NOMO-1 treated with dmso at 0.1 percent for 144 hours (cell line): ENCODE data around the gene RIOK1.
"Not testable (repeated sequence)": the region's sequence is repeated elsewhere in the genome, so short reads cannot be mapped to it uniquely, and the experiment has no call there.

Experiments
- DNase-seq: peaks from one replicate; lab custom pipeline; 2025; ENCODE audit not compliant: unreplicated experiment; lab: John Stamatoyannopoulos, UW

Gene RIOK1

GRCh38 chr6:7439228-7439627 lies 49.6 kb downstream of the RIOK1 start:
- DNase-seq: peak; percentile 60

DNA sequence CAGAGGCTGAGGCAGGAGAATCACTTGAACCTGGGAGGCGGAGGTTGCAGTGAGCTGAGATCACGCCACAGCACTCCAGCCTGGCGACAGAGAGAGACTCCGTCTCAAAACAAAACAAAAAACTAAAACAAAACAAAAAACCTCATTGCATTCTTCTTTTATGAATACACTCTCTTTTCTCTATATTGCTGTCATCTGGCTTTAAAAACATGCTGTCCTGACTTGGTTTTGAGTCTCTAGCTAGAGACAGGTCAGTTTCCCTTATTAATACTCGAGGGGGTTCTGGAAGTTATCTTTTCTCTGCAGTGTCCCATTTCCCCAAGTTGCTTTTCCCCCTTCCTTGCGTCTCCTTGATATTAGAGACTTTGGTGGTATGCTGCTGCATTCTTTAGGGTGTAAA lies 50.9 kb downstream of the RIOK1 start:
- DNase-seq: no peak

- no peak for DNase-seq
These were observed 51.6 kb downstream of the RIOK1 start for GRCh38 chr6:7441048-7441775.

DNA sequence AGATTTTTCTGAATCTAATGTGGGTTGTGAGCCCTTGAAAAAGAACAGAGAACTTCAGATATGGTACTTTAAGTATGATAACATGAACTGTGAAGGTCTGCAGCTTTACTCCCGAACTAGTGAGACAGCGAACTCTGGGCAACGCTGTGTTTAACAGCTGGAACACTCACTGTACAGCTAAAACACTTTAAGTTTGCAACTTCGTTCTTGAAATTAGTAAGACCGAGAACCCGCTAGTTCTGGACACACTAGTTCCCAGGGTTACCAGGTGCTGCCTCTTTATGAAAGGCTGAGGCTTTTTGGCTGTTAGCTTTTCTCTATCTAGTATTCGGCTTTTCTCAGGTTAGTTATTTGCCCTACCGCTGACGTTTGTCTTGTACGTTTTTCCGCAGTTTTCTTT lies 52.9 kb downstream of the RIOK1 start:
- no peak for DNase-seq

DNA sequence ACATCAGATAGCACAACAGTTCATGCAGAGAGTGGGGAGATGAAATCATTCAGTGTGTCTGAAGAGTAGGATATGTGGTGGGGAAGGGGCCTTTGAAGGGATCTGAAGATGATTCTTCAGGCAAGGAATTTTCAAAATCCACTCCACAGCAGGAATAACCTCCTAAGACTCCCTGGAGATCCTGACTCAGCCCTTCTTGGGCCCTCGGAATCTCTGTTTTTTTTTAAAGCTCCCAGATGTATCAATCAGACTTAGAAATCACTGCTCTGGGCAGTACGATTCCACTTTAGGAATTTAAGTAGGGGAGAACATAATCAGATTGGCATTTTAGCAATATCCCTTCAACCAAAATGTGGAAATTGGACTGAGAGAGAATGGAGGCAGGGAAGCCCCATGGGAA lies 55.5 kb downstream of the RIOK1 start:
- no peak for DNase-seq

GRCh38 chr6:7445885-7446461 lies 56.4 kb downstream of the RIOK1 start:
- DNase-seq: no peak

- DNase-seq: no peak
These were observed 57.2 kb downstream of the RIOK1 start for GRCh38 chr6:7446619-7447325.

DNA sequence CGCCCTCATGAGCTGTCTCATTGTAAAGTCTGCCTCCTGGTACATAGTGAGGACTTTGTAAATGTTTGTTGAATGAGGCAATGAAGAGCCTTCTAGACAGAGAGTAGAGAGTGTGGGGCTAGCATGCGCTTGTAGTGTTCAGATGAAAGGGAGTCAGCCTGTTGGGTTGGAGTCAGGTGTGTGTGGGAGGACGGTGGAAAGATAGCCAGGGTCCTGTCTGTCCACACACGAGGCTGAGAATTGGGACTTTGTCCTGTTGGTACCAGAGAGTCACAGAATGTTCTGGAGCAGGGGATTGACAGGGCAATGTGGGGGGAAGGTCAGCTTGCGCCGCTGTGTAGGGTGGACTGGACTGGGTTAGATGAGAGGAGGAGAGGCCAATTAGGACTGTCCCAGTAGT lies 58.6 kb downstream of the RIOK1 start:
- DNase-seq: no peak

GRCh38 chr6:7449018-7449417 lies 59.4 kb downstream of the RIOK1 start:
- no peak for DNase-seq

DNA sequence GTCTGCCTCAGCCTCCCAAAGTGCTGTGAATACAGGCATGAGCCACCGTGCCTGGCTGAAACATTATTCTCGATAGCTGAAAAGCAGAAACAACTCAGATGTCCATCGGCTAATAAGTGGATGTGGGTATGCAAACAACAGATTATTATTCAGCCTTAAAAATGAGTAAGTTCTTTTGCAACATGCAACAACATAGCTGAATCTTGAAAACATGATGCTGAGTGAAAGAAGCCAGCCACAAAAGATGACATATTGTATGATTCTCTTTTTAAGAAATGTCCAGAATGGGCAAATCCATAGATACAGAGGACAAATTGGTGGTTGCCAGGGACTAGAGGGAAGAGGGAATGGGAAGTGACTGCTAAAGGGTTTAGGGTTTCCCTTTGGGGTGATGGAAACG lies 61.7 kb downstream of the RIOK1 start:
- DNase-seq: no peak

- no peak for DNase-seq
These were observed 63.3 kb downstream of the RIOK1 start for GRCh38 chr6:7452898-7453297.

GRCh38 chr6:7454696-7455358 lies 65.2 kb downstream of the RIOK1 start:
- DNase-seq: no peak

DNA sequence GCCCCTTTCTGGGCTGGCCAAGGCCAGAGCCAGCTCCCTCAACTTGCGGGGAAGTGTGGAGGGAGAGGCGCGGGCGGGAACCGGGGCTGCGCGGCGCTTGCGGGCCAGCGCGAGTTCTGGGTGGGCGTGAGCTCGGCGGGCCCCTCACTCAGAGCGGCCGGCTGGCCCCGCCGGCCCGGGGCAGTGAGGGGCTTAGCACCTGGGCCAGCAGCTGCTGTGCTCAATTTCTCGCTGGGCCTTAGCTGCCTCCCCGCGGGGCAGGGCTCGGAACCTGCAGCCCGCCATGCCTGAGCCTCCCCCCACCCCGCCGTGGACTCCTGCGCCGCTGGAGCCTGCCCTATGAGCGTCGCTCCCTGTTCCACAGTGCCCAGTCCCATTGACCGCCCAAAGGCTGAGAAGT lies 66.7 kb downstream of the RIOK1 start:
- not testable (repeated sequence) for DNase-seq

DNA sequence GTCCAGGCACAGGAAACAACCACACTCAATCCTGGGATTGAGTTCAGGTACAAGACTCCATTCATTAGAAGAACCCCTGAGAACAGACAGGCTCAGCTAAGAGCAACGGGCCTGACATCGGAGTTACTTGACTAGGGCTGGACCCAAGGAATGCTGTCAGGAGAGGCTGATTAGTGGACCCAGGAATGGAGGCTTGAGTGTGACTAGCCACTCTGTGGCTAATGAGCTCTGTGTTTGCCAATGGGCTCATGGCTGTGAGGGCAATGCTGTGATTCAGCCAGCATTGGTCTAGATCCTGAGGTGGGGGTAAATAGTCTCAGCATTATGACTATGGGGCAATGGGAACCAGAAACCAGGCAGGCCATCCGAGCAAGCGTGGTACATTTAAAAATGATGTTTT lies 71.8 kb downstream of the RIOK1 start:
- no peak for DNase-seq

DNA sequence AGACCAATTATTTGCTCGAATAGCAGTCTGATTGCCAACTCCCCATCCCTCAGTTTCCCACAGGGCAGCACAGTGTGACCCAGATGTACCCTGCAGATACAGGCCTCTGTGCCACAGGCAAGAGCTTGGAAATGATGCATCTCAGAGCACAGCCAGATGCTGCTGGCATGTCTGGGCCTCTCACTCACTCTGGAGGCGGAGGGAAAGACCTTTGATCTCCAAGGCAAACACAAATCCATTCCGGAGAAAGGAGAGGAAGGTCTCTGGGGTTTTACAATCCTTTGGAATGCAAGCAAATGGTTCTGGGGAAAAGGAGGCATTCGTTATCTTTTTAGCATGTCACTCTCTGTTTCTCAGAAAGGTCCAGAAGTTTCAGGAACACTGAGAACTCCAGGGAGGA lies 74.2 kb downstream of the RIOK1 start:
- DNase-seq: no peak

DNA sequence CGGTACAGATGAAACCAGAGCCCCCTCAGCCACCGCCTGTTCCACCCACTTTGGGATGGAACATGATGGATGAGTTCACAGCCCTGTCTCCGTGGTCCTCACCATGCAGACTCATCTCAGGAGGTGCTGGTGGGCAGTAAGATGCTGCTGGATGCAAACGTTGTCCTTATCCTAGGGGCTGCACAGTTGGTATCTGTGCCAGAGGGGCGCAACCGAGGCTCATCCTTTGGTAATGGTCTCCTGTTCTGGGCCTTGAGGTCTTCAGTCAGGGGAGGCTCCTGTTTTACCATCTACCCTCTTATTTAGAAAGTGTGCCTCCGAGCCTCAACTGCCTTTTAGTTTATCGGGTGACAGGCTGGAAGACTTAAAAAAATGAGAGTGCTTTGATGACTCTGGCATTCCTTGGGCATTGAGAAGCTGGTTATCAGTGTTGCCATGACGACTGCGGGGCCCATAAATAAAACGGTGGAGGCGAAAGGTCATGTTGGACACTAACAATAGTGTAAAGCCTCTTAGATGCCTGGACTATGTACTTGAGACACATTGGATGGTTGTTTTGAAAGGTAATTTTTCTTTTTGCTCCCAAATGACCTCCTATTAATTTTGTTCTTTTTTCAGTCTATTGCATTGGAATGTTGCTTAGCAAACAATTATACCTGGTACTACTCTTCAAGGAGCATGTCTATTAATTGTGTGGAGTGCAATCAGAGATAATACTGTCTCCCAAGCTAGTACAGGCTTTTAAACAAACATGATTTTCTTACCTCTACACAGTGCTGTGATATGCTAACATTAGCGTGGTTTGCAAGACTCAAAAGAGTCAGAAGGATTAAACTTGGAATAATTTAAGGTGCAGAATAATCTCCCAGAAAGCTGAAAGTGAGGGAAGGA lies 77.6 kb downstream of the RIOK1 start:
- no peak for DNase-seq
